Endothelial cell of umbilical vein (primary cell): ENCODE data around the gene WDR74. TPM values are rescaled to one million over a fixed set of nuclear protein-coding genes. Genes with fewer than 3 reads are reported as not detected.
A peak's percentile ranks its signal among the peaks of the same experiment; 100 is the strongest.

Experiments used
- BruUV-seq: library from RNA; stranded (reverse); fragments of 400-500 nt; replicated peaks from 2 replicates; lab custom pipeline; 2021; lab: Mats Ljungman, UMichigan
- CTCF ChIA-PET: fragments of 300-600, 350-600 bp; sonication (Branson Sonifier 250); formaldehyde crosslinking; loops from one replicate; lab custom pipeline; 2021; ENCODE audit warnings: antibody characterized with exemption, inconsistent platforms; lab: Charles Lee
- POLR2A ChIA-PET: fragments of 300-600, 350-600 bp; sonication (Branson Sonifier 250); formaldehyde crosslinking; loops from one replicate; lab custom pipeline; 2021; ENCODE audit warnings: antibody characterized with exemption, inconsistent platforms; lab: Charles Lee
- DNase-seq: peaks from one replicate; pipeline ENCODE4 v3.0.0-alpha.2; 2011; ENCODE audit warnings: low read depth, low spot score
- FAIRE-seq: peaks from 2 replicates; lab custom pipeline; 2011; peaks lifted over from hg19 to GRCh38; lab: Jason Lieb, UNC
- H2AFZ ChIP-seq: 2 replicates; pipeline ENCODE4 v1.6.0; 2012; ENCODE audit warnings: low read depth, low read length, control low read depth, inconsistent platforms
- H3K27ac ChIP-seq: 2 replicates; pipeline ENCODE4 v1.5.1; 2011; ENCODE audit warnings: low read depth, mild to moderate bottlenecking, control low read depth, low read length, moderate library complexity; ENCODE audit not compliant: insufficient read depth
- H3K27me3 ChIP-seq, 2 experiments: 2 replicates each; pipeline versions ENCODE4 v1.6.0 to v1.6.1; 2011; ENCODE audit warnings: low read length in 2 of 2, mixed read lengths in 1 of 2; ENCODE audit not compliant: control insufficient read depth in 2 of 2, insufficient read depth in 2 of 2
- H3K36me3 ChIP-seq, 2 experiments: 2 replicates in 1 of 2; 3 replicates in 1 of 2; pipeline ENCODE4 v1.5.1; 2011; ENCODE audit warnings: low read length in 2 of 2, mild to moderate bottlenecking in 1 of 2, moderate library complexity in 1 of 2; ENCODE audit not compliant: control insufficient read depth in 2 of 2, insufficient read depth in 2 of 2; ENCODE audit errors: extremely low read depth in 1 of 2
- H3K4me1 ChIP-seq: 3 replicates; pipeline ENCODE4 v1.5.1; 2011; ENCODE audit warnings: mild to moderate bottlenecking, low read length; ENCODE audit not compliant: control insufficient read depth, insufficient read depth; ENCODE audit errors: extremely low read depth
- H3K4me2 ChIP-seq: 2 replicates; pipeline ENCODE4 v1.6.1; 2011; ENCODE audit warnings: low read length, control low read depth, mixed read lengths; ENCODE audit not compliant: insufficient read depth
- H3K4me3 ChIP-seq, 3 experiments: fragments of 200-600 bp in 1 of 3; sonication (generic), shearing (Covaris generic) in 1 of 3; replicated peaks in 1 of 3; 2 replicates each; pipeline ENCODE4 v1.5.1; 2011 to 2016; ENCODE audit warnings: control low read depth in 3 of 3, low read length in 3 of 3, mild to moderate bottlenecking in 2 of 3, inconsistent platforms in 1 of 3, low read depth in 1 of 3, moderate library complexity in 1 of 3; ENCODE audit not compliant: insufficient read depth in 1 of 3
- H3K79me2 ChIP-seq: 2 replicates; pipeline ENCODE4 v1.6.0; 2012; ENCODE audit warnings: low read length, inconsistent platforms; ENCODE audit not compliant: control insufficient read depth, insufficient read depth
- H3K9ac ChIP-seq: replicated peaks from 2 replicates; pipeline ENCODE3; 2011; ENCODE audit warnings: low read length, control low read depth; ENCODE audit not compliant: insufficient read depth; ENCODE audit errors: extremely low read depth
- H3K9me1 ChIP-seq: replicated peaks from 3 replicates; pipeline ENCODE4 v1.6.0; 2011; ENCODE audit warnings: mild to moderate bottlenecking, low read length; ENCODE audit not compliant: control insufficient read depth, insufficient read depth; ENCODE audit errors: extremely low read depth
- H3K9me3 ChIP-seq: replicated peaks from 2 replicates; pipeline ENCODE4 v1.5.1; 2012; ENCODE audit warnings: low read length, inconsistent platforms; ENCODE audit not compliant: control insufficient read depth, insufficient read depth
- H4K20me1 ChIP-seq: replicated peaks from 2 replicates; pipeline ENCODE3; 2011; ENCODE audit warnings: mild to moderate bottlenecking, low read length; ENCODE audit not compliant: control insufficient read depth, insufficient read depth; ENCODE audit errors: extremely low read depth
- JUN ChIP-seq: IDR thresholded peaks from 2 replicates; pipeline ENCODE4 v1.6.1; 2011; ENCODE audit warnings: borderline replicate concordance, low read depth; ENCODE audit not compliant: insufficient read length, insufficient read depth
- dilution Hi-C: fragments of 300-500 bp; cut with MboI; formaldehyde crosslinking; loops from one replicate; pipeline ENCODE4 v1.15.0; 2019; ENCODE audit warnings: low sequenced_read_pairs; ENCODE audit not compliant: extremely low pct_ligation_motif_present
- intact Hi-C: fragments of 100-400 bp; cut with micrococcal nuclease; formaldehyde crosslinking; loops from one replicate; pipeline ENCODE4 v1.10.0; 2022
- microRNA-seq: library from miRNA; unstranded; fragments of <30 nt; microRNA quantifications from one replicate; pipeline ENCODE4 v1.2.0, GENCODE V29; 2021; ENCODE audit warnings: borderline number of aligned reads, borderline replicate concordance
- polyA plus RNA-seq, 4 experiments: library from polyadenylated mRNA; depleted of rRNA in 3 of 4; stranded (reverse) in 3 of 4; unstranded in 1 of 4; fragments of >200 nt; gene quantifications; 2 replicates each; pipeline versions ENCODE4 v1.2.1 to v1.2.3, GENCODE V29; 2011 to 2012; ENCODE audit warnings: missing spikeins in 1 of 4
- small RNA-seq: library from RNA; depleted of rRNA; stranded (forward); fragments of <200 nt; gene quantifications from one replicate; pipeline ENCODE3, GENCODE V24; 2012; ENCODE audit warnings: low replicate concordance, low read depth; ENCODE audit not compliant: insufficient read depth, insufficient read length
- total RNA-seq: library from RNA; stranded (reverse); gene quantifications from 2 replicates; pipeline ENCODE4 v1.2.3, GENCODE V29; 2021
- TF ChIP-seq, protein P1 (sequence below), 2 donors: IDR thresholded peaks; 1 replicate in 1 of 2; 2 replicates in 1 of 2; pipeline ENCODE4 v1.5.1; 2011; ENCODE audit warnings: low read length in 2 of 2, mild to moderate bottlenecking in 2 of 2, moderate library complexity in 2 of 2, control low read depth in 1 of 2, inconsistent platforms in 1 of 2, low read depth in 1 of 2; ENCODE audit not compliant: insufficient read depth in 1 of 2; ENCODE audit errors: extremely low read depth in 1 of 2

Gene WDR74
- total and polyA plus RNA-seq, 2 donors (not counting 3 experiments of a cell fraction or from before 2014, with no cell fraction given): 44.7 to 51.7 TPM

GRCh38 chr11:62786318-62787004, 52.9 kb downstream of the WDR74 start:
- peaks cover 11% of the 10 kb centered on the region for H3K4me1 ChIP-seq
- peaks cover 26% of the 10 kb centered on the region for H3K79me2 ChIP-seq
- peak overlapping the region; percentile 32 for H3K27ac ChIP-seq
- BruUV-seq: no TSS peak
- H3K27me3 ChIP-seq: no peaks in the 10 kb centered on the region
- H3K9ac ChIP-seq: peak overlapping the region; percentile 75
- peak overlapping the region; percentile 68 for H3K4me2 ChIP-seq
- peak overlapping the region; percentile 1 to 95 (median 43) for H3K4me3 ChIP-seq
- dilution Hi-C loops: no loop called here
- H3K36me3 ChIP-seq: peaks cover 0 to 15% of the 10 kb centered on the region in 2 experiments
- POLR2A ChIA-PET: interaction anchor here (0.6 to 2.8 kb wide), 7 partner anchors 11 to 123 kb away, joined by 3 to 33 read pairs (median 5); partner anchors contain the start of genes SLC3A2, STX5 and ZBTB3
- H4K20me1 ChIP-seq: no peaks in the 10 kb centered on the region
- H2AFZ ChIP-seq: peak overlapping the region; percentile 61
- H3K9me1 ChIP-seq: no peaks in the 10 kb centered on the region
- H3K9me3 ChIP-seq: no peaks in the 10 kb centered on the region
- peak; percentile 63 for FAIRE-seq
- CTCF ChIA-PET: interaction anchor here (0.6 to 3.1 kb wide), 47 partner anchors 9 to 391 kb away, joined by 3 to 105 read pairs (median 7); partner anchors contain the start of genes C11orf98, CSKMT, HNRNPUL2 and POLR2G
- intact Hi-C loops: loop anchor here (1.0 to 2.0 kb wide), 8 partner anchors 15 to 95 kb away; partner anchors contain the start of genes NXF1, POLR2G, STX5 and TAF6L
- peak; percentile 86 for DNase-seq
- TF ChIP-seq JUN: no peak
- TF ChIP-seq, protein P1, sequence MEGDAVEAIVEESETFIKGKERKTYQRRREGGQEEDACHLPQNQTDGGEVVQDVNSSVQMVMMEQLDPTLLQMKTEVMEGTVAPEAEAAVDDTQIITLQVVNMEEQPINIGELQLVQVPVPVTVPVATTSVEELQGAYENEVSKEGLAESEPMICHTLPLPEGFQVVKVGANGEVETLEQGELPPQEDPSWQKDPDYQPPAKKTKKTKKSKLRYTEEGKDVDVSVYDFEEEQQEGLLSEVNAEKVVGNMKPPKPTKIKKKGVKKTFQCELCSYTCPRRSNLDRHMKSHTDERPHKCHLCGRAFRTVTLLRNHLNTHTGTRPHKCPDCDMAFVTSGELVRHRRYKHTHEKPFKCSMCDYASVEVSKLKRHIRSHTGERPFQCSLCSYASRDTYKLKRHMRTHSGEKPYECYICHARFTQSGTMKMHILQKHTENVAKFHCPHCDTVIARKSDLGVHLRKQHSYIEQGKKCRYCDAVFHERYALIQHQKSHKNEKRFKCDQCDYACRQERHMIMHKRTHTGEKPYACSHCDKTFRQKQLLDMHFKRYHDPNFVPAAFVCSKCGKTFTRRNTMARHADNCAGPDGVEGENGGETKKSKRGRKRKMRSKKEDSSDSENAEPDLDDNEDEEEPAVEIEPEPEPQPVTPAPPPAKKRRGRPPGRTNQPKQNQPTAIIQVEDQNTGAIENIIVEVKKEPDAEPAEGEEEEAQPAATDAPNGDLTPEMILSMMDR (IDR thresholded peaks at IDR 0.05; ENCODE audit: extremely low read depth in 1 of 2, insufficient read depth in 1 of 2, low read depth in 1 of 2, low read length in 2 of 2): peak; percentile 99 to 100

Small RNA genes lying within 50 kb of the gene (microRNA-seq; reads per million reads assigned to microRNA genes)
- gene MIR6514 (not detected), gene MIR6748 (not detected)

Small RNA genes lying within 50 kb of the gene (small RNA-seq; reads per million reads assigned to genes)
- gene MIR6514 (not detected), gene RF00099 (not detected), gene RNU6-118P (not detected), gene SNORD22 (not detected), gene SNORD26 (not detected), gene SNORD27 (not detected), gene SNORD28 (not detected), gene SNORD30 (4,683 reads per million, percentile 100 among the genes with 10 or more reads in this experiment)

Other genes starting within 250 kb of the WDR74 start
- gene TUT1, start 248.1 kb downstream of the WDR74 start, total RNA-seq: 16.9 and 17.8 TPM in 2 replicates
- 11.5 and 12.7 TPM in 2 replicates for gene TUT1, start 248.1 kb downstream of the WDR74 start, polyA plus RNA-seq
- gene MTA2, start 237.7 kb downstream of the WDR74 start, total RNA-seq: 166 and 176 TPM in 2 replicates
- 30.2 and 40.4 TPM in 2 replicates for gene MTA2, start 237.7 kb downstream of the WDR74 start, polyA plus RNA-seq
- gene EML3, start 226.8 kb downstream of the WDR74 start, total RNA-seq: 101 and 110 TPM in 2 replicates
- gene EML3, start 226.8 kb downstream of the WDR74 start, polyA plus RNA-seq: 75.7 and 78.3 TPM in 2 replicates
- 8.2 and 8.8 TPM in 2 replicates for gene ROM1, start 226.3 kb downstream of the WDR74 start, total RNA-seq
- 4.8 and 5.3 TPM in 2 replicates for gene ROM1, start 226.3 kb downstream of the WDR74 start, polyA plus RNA-seq
- gene B3GAT3, start 217.6 kb downstream of the WDR74 start, total RNA-seq: 31.6 and 35.0 TPM in 2 replicates
- 37.2 and 48.0 TPM in 2 replicates for gene B3GAT3, start 217.6 kb downstream of the WDR74 start, polyA plus RNA-seq
- 357 and 389 TPM in 2 replicates for gene GANAB, start 193.0 kb downstream of the WDR74 start, total RNA-seq
- 433 and 455 TPM in 2 replicates for gene GANAB, start 193.0 kb downstream of the WDR74 start, polyA plus RNA-seq
- gene INTS5, start 186.3 kb downstream of the WDR74 start, total RNA-seq: 21.7 and 22.8 TPM in 2 replicates
- gene INTS5, start 186.3 kb downstream of the WDR74 start, polyA plus RNA-seq: 20.3 and 20.9 TPM in 2 replicates
- 58.7 and 61.0 TPM in 2 replicates for gene C11orf98, start 174.4 kb downstream of the WDR74 start, total RNA-seq
- gene C11orf98, start 174.4 kb downstream of the WDR74 start, polyA plus RNA-seq: 32.3 and 39.5 TPM in 2 replicates
- gene CSKMT, start 174.3 kb downstream of the WDR74 start, total RNA-seq: 28.4 and 38.1 TPM in 2 replicates
- gene CSKMT, start 174.3 kb downstream of the WDR74 start, polyA plus RNA-seq: 7.8 and 7.9 TPM in 2 replicates
- 8.6 and 9.0 TPM in 2 replicates for gene UQCC3, start 167.9 kb downstream of the WDR74 start, total RNA-seq
- gene UQCC3, start 167.9 kb downstream of the WDR74 start, polyA plus RNA-seq: 15.3 and 15.5 TPM in 2 replicates
- 7.5 and 10.5 TPM in 2 replicates for gene LBHD1, start 167.3 kb downstream of the WDR74 start, total RNA-seq
- gene LBHD1, start 167.3 kb downstream of the WDR74 start, polyA plus RNA-seq: 3.5 and 3.8 TPM in 2 replicates
- 112 and 113 TPM in 2 replicates for gene UBXN1, start 160.5 kb downstream of the WDR74 start, total RNA-seq
- 105 and 114 TPM in 2 replicates for gene UBXN1, start 160.5 kb downstream of the WDR74 start, polyA plus RNA-seq
- gene LRRN4CL, start 150.1 kb downstream of the WDR74 start, total RNA-seq: 0.20 and 0.37 TPM in 2 replicates
- gene LRRN4CL, start 150.1 kb downstream of the WDR74 start, polyA plus RNA-seq: 0.03 TPM in 1 of 2 replicates, not detected in the other
- 31.1 and 31.3 TPM in 2 replicates for gene BSCL2, start 132.2 kb downstream of the WDR74 start, total RNA-seq
- 94.8 and 126 TPM in 2 replicates for gene BSCL2, start 132.2 kb downstream of the WDR74 start, polyA plus RNA-seq
- gene GNG3, start 131.9 kb downstream of the WDR74 start, total RNA-seq: not detected in 2 replicates
- gene GNG3, start 131.9 kb downstream of the WDR74 start, polyA plus RNA-seq: not detected in 2 replicates
- gene HNRNPUL2, start 112.1 kb downstream of the WDR74 start, total RNA-seq: 53.4 and 56.2 TPM in 2 replicates
- gene HNRNPUL2, start 112.1 kb downstream of the WDR74 start, polyA plus RNA-seq: 14.1 and 18.3 TPM in 2 replicates
- gene TTC9C, start 111.1 kb downstream of the WDR74 start, total RNA-seq: 31.6 and 43.5 TPM in 2 replicates
- gene TTC9C, start 111.1 kb downstream of the WDR74 start, polyA plus RNA-seq: 20.6 and 27.4 TPM in 2 replicates
- gene ZBTB3, start 85.4 kb downstream of the WDR74 start, total RNA-seq: 6.9 and 8.1 TPM in 2 replicates
- 3.7 and 4.1 TPM in 2 replicates for gene ZBTB3, start 85.4 kb downstream of the WDR74 start, polyA plus RNA-seq
- gene POLR2G, start 78.0 kb downstream of the WDR74 start, total RNA-seq: 94.3 and 96.2 TPM in 2 replicates
- 258 and 266 TPM in 2 replicates for gene POLR2G, start 78.0 kb downstream of the WDR74 start, polyA plus RNA-seq
- gene TAF6L, start 68.2 kb downstream of the WDR74 start, total RNA-seq: 28.9 and 30.4 TPM in 2 replicates
- gene TAF6L, start 68.2 kb downstream of the WDR74 start, polyA plus RNA-seq: 28.6 and 33.3 TPM in 2 replicates
- gene TMEM179B, start 52.2 kb downstream of the WDR74 start, total RNA-seq: 27.6 and 27.8 TPM in 2 replicates
- gene TMEM179B, start 52.2 kb downstream of the WDR74 start, polyA plus RNA-seq: 102 and 123 TPM in 2 replicates
- gene TMEM223, start 47.6 kb downstream of the WDR74 start, total RNA-seq: 11.8 and 12.7 TPM in 2 replicates
- gene TMEM223, start 47.6 kb downstream of the WDR74 start, polyA plus RNA-seq: 26.7 and 31.8 TPM in 2 replicates
- 71.4 and 74.4 TPM in 2 replicates for gene NXF1, start 34.1 kb downstream of the WDR74 start, total RNA-seq
- gene NXF1, start 34.1 kb downstream of the WDR74 start, polyA plus RNA-seq: 99.8 and 101 TPM in 2 replicates
- gene STX5, start 7.5 kb downstream of the WDR74 start, total RNA-seq: 41.3 and 42.8 TPM in 2 replicates
- 46.4 and 50.7 TPM in 2 replicates for gene STX5, start 7.5 kb downstream of the WDR74 start, polyA plus RNA-seq
- gene TEX54, start 6.7 kb downstream of the WDR74 start, total RNA-seq: not detected in 2 replicates
- gene TEX54, start 6.7 kb downstream of the WDR74 start, polyA plus RNA-seq: not detected in 2 replicates
- 190 and 208 TPM in 2 replicates for gene SLC3A2, start 41.3 kb upstream of the WDR74 start, total RNA-seq
- gene SLC3A2, start 41.3 kb upstream of the WDR74 start, polyA plus RNA-seq: 337 and 344 TPM in 2 replicates
- gene CHRM1, start 81.8 kb upstream of the WDR74 start, total RNA-seq: not detected in 2 replicates
- gene CHRM1, start 81.8 kb upstream of the WDR74 start, polyA plus RNA-seq: not detected in 2 replicates
- gene SLC22A6, start 145.4 kb upstream of the WDR74 start, total RNA-seq: not detected in 2 replicates
- not detected in 2 replicates for gene SLC22A6, start 145.4 kb upstream of the WDR74 start, polyA plus RNA-seq
- gene SLC22A8, start 176.3 kb upstream of the WDR74 start, total RNA-seq: not detected in 2 replicates
- not detected in 2 replicates for gene SLC22A8, start 176.3 kb upstream of the WDR74 start, polyA plus RNA-seq